ENCODE measurements around the gene NRSN1. TPM values are rescaled to one million over a fixed set of nuclear protein-coding genes. Genes with fewer than 3 reads are reported as not detected.

The NRSN1 gene
- total RNA-seq: not detected
- polyA plus RNA-seq (2013, experiment 1 of 2): 4.1 TPM
- 3.2 TPM for polyA plus RNA-seq (2013, experiment 2 of 2)
- long read RNA-seq, experiment 1: 0 reads
- long read RNA-seq, experiment 2: 0 reads
- long read RNA-seq, experiment 3: 0 reads
- long read RNA-seq, experiment 4: 0 reads

- peak within 1 kb of the TSS; percentile 58 for H3K4me3 Mint-ChIP-seq
- WGBS, 2 experiments (ENCODE audit: insufficient coverage in 1 of 2, insufficient read length in 1 of 2): 2 to 7% methylated on average over 4 to 37 of the region's 37 CpGs
- peaks cover 9% of the 10 kb centered on the region for H3K4me1 Mint-ChIP-seq
- H3K4me1 ChIP-seq (ENCODE audit: control insufficient read depth, insufficient read depth, low read length): no peaks in the 10 kb centered on the region
- no peaks in the 10 kb centered on the region for H3K9me3 ChIP-seq (ENCODE audit: control insufficient read depth, low read length)
- no peak within 1 kb of the TSS for H3K27ac ChIP-seq (ENCODE audit: low read depth, low read length)
- no peak within 1 kb of the TSS for H3K9ac ChIP-seq (ENCODE audit: extremely low read depth, low read length, poor library complexity, severe bottlenecking)
- H3K27me3 ChIP-seq (ENCODE audit: control insufficient read depth, insufficient read depth, low read length, poor library complexity, severe bottlenecking): peaks cover 8% of the 10 kb centered on the region
- H3K36me3 Mint-ChIP-seq (ENCODE audit: low read depth): no peaks in the 10 kb centered on the region
- H3K36me3 ChIP-seq (ENCODE audit: control insufficient read depth, insufficient read depth, low read length): no peaks in the 10 kb centered on the region
- H3K9me3 Mint-ChIP-seq: no peaks in the 10 kb centered on the region
- H3K4me3 ChIP-seq (ENCODE audit: low read length): peak within 1 kb of the TSS; percentile 87
- no peak within 1 kb of the TSS for H3K27ac Mint-ChIP-seq
- H3K27me3 Mint-ChIP-seq (ENCODE audit: insufficient read depth): peaks cover 29% of the 10 kb centered on the region
- TF ChIP-seq CTCF (conservative IDR thresholded peaks at IDR 0.05): no peak
- peak; percentile 93 for DNase-seq
Measured at GRCh38 chr6:24125980-24126379, at the start of gene NRSN1. NRSN1 (plus strand) TSS chr6:24126215; CDS start chr6:24134328, 8,113 bp downstream.

DNA sequence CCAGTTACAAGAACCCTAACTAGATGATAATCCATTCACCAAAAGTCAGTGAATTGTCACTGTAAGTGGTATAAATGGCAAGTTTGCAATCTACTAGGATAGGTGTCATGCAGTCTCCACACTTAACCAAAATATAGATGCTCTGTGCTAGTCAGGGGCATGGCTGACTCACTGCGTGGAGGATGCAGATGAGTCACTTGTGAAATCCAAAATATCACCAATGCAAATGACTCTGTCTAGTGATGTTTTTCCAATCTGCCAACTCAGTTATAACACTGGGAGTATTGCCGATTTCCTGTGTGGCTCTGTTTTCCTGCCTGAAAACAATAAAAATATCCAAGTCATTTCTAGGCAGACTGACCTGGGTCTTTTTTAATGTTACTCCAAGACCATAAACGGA, 47.8 kb upstream of the NRSN1 start:
- Mint-ChIP-seq H3K4me3 (no peak overlapping the region), H3K4me1 (peaks cover 12% of the 10 kb centered on the region), H3K27me3 (ENCODE audit: insufficient read depth) (peaks cover 13% of the 10 kb centered on the region), H3K9me3 (peaks cover 23% of the 10 kb centered on the region), H3K36me3 (ENCODE audit: low read depth) (peaks cover 11% of the 10 kb centered on the region), H3K27ac (no peak overlapping the region)
- Histone ChIP-seq H3K36me3 (ENCODE audit: control insufficient read depth, insufficient read depth, low read length) (no peaks in the 10 kb centered on the region), H3K27ac (ENCODE audit: low read depth, low read length) (no peak overlapping the region), H3K27me3 (ENCODE audit: control insufficient read depth, insufficient read depth, low read length, poor library complexity, severe bottlenecking) (no peaks in the 10 kb centered on the region), H3K9me3 (ENCODE audit: control insufficient read depth, low read length) (peaks cover 13% of the 10 kb centered on the region), H3K4me3 (ENCODE audit: low read length) (no peak overlapping the region), H3K4me1 (ENCODE audit: control insufficient read depth, insufficient read depth, low read length) (no peaks in the 10 kb centered on the region), H3K9ac (ENCODE audit: extremely low read depth, low read length, poor library complexity, severe bottlenecking) (no peak overlapping the region)
- no peak for DNase-seq
- WGBS, 2 experiments (ENCODE audit: insufficient coverage in 1 of 2, insufficient read length in 1 of 2): 95 to 97% methylated on average over 2 to 3 of the region's 3 CpGs
- no peak for TF ChIP-seq CTCF (conservative IDR thresholded peaks at IDR 0.05)

GRCh38 chr6:24079076-24079475, 46.9 kb upstream of the NRSN1 start:
- Histone ChIP-seq H3K4me3 (ENCODE audit: low read length) (no peak overlapping the region), H3K27ac (ENCODE audit: low read depth, low read length) (no peak overlapping the region), H3K4me1 (ENCODE audit: control insufficient read depth, insufficient read depth, low read length) (no peaks in the 10 kb centered on the region), H3K9ac (ENCODE audit: extremely low read depth, low read length, poor library complexity, severe bottlenecking) (no peak overlapping the region), H3K27me3 (ENCODE audit: control insufficient read depth, insufficient read depth, low read length, poor library complexity, severe bottlenecking) (no peaks in the 10 kb centered on the region), H3K9me3 (ENCODE audit: control insufficient read depth, low read length) (peaks cover 13% of the 10 kb centered on the region), H3K36me3 (ENCODE audit: control insufficient read depth, insufficient read depth, low read length) (no peaks in the 10 kb centered on the region)
- DNase-seq: no peak
- 97 to 100% methylated on average over 1 to 2 of the region's 2 CpGs for WGBS, 2 experiments (ENCODE audit: insufficient coverage in 1 of 2, insufficient read length in 1 of 2)
- H3K27me3 Mint-ChIP-seq (ENCODE audit: insufficient read depth): peaks cover 13% of the 10 kb centered on the region
- peaks cover 30% of the 10 kb centered on the region for H3K9me3 Mint-ChIP-seq
- no peak overlapping the region for H3K4me3 Mint-ChIP-seq
- no peak for TF ChIP-seq CTCF (conservative IDR thresholded peaks at IDR 0.05)
- H3K36me3 Mint-ChIP-seq (ENCODE audit: low read depth): peaks cover 11% of the 10 kb centered on the region
- no peak overlapping the region for H3K27ac Mint-ChIP-seq
- peaks cover 12% of the 10 kb centered on the region for H3K4me1 Mint-ChIP-seq

Data from endodermal cell (in vitro differentiated cells).